ENCODE results near the gene EXD3.

EXD3 gene

DNA sequence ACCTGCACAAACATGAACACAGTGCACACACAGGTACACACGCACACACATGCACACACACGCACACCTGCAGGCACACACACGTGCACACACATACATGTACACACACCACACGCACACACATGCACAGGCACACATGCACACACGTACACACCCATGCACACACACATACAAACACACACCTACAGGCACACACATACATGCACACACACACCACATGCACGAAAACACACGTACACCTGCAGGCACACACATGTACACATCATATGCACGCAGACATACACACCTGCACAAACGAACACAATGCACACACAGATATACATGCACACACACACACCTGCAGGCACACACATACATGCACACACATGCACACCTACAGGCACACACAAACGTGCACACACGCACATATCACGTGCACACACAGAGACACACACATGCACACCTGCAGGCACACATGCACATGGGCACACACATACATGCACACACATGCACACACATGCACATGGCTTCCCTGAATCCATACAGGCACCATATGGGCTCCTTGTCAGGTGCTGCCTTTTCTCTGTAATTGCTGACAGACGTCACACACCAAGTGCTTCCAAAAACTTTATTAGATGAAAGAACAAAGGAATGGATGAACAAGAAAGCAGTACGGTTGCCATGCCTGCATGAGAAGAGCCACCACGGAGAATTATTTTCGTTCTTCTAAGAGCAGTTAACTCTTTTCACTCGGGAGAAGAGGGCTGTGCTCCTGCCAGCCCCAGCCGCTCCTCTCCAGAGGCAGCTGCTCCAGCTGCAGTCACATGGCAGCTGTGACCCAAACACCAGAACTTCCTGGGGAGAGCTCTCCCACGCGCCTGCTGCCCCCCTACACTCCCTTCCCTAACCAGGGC is 57.2 kb downstream of the EXD3 start:
- Histone ChIP-seq H3K4me1 (ENCODE audit: control insufficient read depth in 1 of 2, insufficient read depth in 1 of 2, low read depth in 1 of 2, low read length in 1 of 2) (no peaks in the 10 kb centered on the region), H3K27me3 (no peaks in the 10 kb centered on the region), H3K9me3 (no peaks in the 10 kb centered on the region), H3K27ac (no peak overlapping the region), H3K36me3 (no peaks in the 10 kb centered on the region), H3K4me3 (ENCODE audit: low read depth in 1 of 2, low read length in 1 of 2) (no peak overlapping the region)
- TF ChIP-seq, protein P1, sequence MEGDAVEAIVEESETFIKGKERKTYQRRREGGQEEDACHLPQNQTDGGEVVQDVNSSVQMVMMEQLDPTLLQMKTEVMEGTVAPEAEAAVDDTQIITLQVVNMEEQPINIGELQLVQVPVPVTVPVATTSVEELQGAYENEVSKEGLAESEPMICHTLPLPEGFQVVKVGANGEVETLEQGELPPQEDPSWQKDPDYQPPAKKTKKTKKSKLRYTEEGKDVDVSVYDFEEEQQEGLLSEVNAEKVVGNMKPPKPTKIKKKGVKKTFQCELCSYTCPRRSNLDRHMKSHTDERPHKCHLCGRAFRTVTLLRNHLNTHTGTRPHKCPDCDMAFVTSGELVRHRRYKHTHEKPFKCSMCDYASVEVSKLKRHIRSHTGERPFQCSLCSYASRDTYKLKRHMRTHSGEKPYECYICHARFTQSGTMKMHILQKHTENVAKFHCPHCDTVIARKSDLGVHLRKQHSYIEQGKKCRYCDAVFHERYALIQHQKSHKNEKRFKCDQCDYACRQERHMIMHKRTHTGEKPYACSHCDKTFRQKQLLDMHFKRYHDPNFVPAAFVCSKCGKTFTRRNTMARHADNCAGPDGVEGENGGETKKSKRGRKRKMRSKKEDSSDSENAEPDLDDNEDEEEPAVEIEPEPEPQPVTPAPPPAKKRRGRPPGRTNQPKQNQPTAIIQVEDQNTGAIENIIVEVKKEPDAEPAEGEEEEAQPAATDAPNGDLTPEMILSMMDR (IDR thresholded peaks at IDR 0.05), result no peak

DNA sequence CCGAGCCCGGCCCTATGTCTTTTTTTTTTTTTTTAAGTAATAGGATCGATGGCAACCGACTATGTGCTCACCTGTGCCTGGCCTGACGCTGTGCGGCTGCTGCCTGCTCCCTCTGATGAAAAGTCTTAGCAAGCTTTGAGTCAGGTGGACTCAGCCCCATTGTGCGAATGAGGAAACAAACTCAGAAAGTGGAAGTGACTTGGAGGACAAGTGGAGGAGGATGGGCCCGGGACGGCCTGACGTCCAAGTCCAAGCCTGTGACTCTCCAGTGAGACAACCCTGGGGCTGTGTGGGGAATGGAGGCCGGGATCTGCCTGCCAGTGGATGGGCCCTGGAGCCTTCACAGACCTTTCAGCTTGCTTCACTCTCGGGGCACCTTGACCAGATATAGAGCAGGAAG is 57.9 kb downstream of the EXD3 start:
- H3K4me1 ChIP-seq (ENCODE audit: control insufficient read depth in 1 of 2, insufficient read depth in 1 of 2, low read depth in 1 of 2, low read length in 1 of 2), result no peaks in the 10 kb centered on the region
- H3K27ac ChIP-seq, result no peak overlapping the region
- TF ChIP-seq, protein P1 (IDR thresholded peaks at IDR 0.05), result no peak
- no peaks in the 10 kb centered on the region for H3K27me3 ChIP-seq
- no peak overlapping the region for H3K4me3 ChIP-seq (ENCODE audit: low read depth in 1 of 2, low read length in 1 of 2)
- H3K9me3 ChIP-seq, result no peaks in the 10 kb centered on the region
- no peaks in the 10 kb centered on the region for H3K36me3 ChIP-seq

GRCh38 chr9:137359850-137360249 is 63.1 kb downstream of the EXD3 start:
- Histone ChIP-seq H3K36me3 (no peaks in the 10 kb centered on the region), H3K27me3 (no peaks in the 10 kb centered on the region), H3K4me3 (ENCODE audit: low read depth in 1 of 2, low read length in 1 of 2) (no peak overlapping the region), H3K4me1 (ENCODE audit: control insufficient read depth in 1 of 2, insufficient read depth in 1 of 2, low read depth in 1 of 2, low read length in 1 of 2) (no peaks in the 10 kb centered on the region), H3K27ac (no peak overlapping the region), H3K9me3 (no peaks in the 10 kb centered on the region)
- TF ChIP-seq, protein P1 (IDR thresholded peaks at IDR 0.05), result no peak

DNA sequence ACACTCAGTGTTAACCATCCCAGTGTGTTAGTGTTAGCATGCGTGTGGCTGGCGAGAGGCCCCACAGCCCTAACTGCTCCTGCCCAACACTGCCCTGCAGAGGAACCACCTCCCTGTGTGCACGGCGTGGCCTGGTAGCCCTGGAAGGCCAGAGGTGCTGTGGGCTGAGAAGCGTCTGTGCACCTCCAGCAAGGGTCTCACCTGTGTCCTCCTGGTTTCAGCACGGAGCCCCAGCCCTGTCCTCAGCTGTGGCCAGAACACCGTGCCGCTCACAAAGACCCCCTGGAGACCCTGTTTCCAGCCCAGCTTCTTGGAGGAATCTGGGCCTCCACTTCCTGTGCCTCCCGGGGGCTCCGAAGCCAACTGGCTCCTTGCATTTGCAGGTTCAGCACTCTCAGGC is 64.8 kb downstream of the EXD3 start:
- H3K4me1 ChIP-seq (ENCODE audit: control insufficient read depth in 1 of 2, insufficient read depth in 1 of 2, low read depth in 1 of 2, low read length in 1 of 2), result no peaks in the 10 kb centered on the region
- TF ChIP-seq, protein P1 (IDR thresholded peaks at IDR 0.05), result no peak
- H3K4me3 ChIP-seq (ENCODE audit: low read depth in 1 of 2, low read length in 1 of 2), result no peak overlapping the region
- no peak overlapping the region for H3K27ac ChIP-seq
- H3K27me3 ChIP-seq, result no peaks in the 10 kb centered on the region
- no peaks in the 10 kb centered on the region for H3K36me3 ChIP-seq
- H3K9me3 ChIP-seq, result no peaks in the 10 kb centered on the region

- Histone ChIP-seq H3K27me3 (no peaks in the 10 kb centered on the region), H3K9me3 (no peaks in the 10 kb centered on the region), H3K36me3 (no peaks in the 10 kb centered on the region), H3K27ac (no peak overlapping the region), H3K4me1 (ENCODE audit: control insufficient read depth in 1 of 2, insufficient read depth in 1 of 2, low read depth in 1 of 2, low read length in 1 of 2) (no peaks in the 10 kb centered on the region), H3K4me3 (ENCODE audit: low read depth in 1 of 2, low read length in 1 of 2) (no peak overlapping the region)
- TF ChIP-seq, protein P1 (IDR thresholded peaks at IDR 0.05), result no peak
Observed at GRCh38 chr9:137357166-137357565, 65.8 kb downstream of the EXD3 start.

Measured in neutrophil (primary cell).